OCI-LY1 (cell line): ENCODE results near the gene ASPG.

Source experiments
- H2AFZ ChIP-seq: fragments of 200-600 bp; sonication (generic), shearing (Covaris generic); 2 replicates; pipeline ENCODE4 v1.6.0; 2014; ENCODE audit warnings: antibody characterized with exemption, mild to moderate bottlenecking, low read length
- H3F3A ChIP-seq: fragments of 200-600 bp; sonication (generic), shearing (Covaris generic); 2 replicates; pipeline ENCODE4 v1.6.0; 2014; ENCODE audit warnings: mild to moderate bottlenecking, antibody characterized with exemption, low read length, moderate library complexity; ENCODE audit not compliant: insufficient read depth
- H3K27ac ChIP-seq: fragments of 200-600 bp; sonication (generic); 2 replicates; pipeline ENCODE4 v1.5.1; 2014; ENCODE audit warnings: low read length, mixed run types, mild to moderate bottlenecking, low read depth; ENCODE audit not compliant: poor library complexity, severe bottlenecking
- H3K27me3 ChIP-seq: fragments of 200-600 bp; sonication (generic); 2 replicates; pipeline ENCODE4 v1.6.0; 2014; ENCODE audit warnings: antibody characterized with exemption, mild to moderate bottlenecking, low read length, moderate library complexity; ENCODE audit not compliant: insufficient read depth
- H3K36me3 ChIP-seq: fragments of 200-600 bp; sonication (generic); 2 replicates; pipeline ENCODE4 v1.6.1; 2014; ENCODE audit warnings: mild to moderate bottlenecking, antibody characterized with exemption, low read length, moderate library complexity, mixed read lengths; ENCODE audit not compliant: insufficient read depth
- H3K4me1 ChIP-seq: fragments of 200-600 bp; sonication (generic); 2 replicates; pipeline ENCODE4 v1.5.1; 2014; ENCODE audit warnings: mild to moderate bottlenecking, low read length, moderate library complexity; ENCODE audit not compliant: insufficient read depth, severe bottlenecking
- H3K4me2 ChIP-seq: fragments of 200-600 bp; sonication (generic), shearing (Covaris generic); 2 replicates; pipeline ENCODE4 v1.6.1; 2014; ENCODE audit warnings: low read length
- H3K4me3 ChIP-seq: fragments of 200-600 bp; sonication (generic); 2 replicates; pipeline ENCODE4 v1.5.1; 2014; ENCODE audit warnings: low read length, low read depth, mild to moderate bottlenecking, mixed read lengths; ENCODE audit not compliant: poor library complexity, severe bottlenecking
- H3K79me2 ChIP-seq: fragments of 200-600 bp; shearing (Covaris generic); 2 replicates; pipeline ENCODE4 v1.6.1; 2016; ENCODE audit warnings: mixed run types, low read length, mixed read lengths; ENCODE audit not compliant: insufficient read depth
- H3K9ac ChIP-seq: fragments of 200-600 bp; sonication (generic), shearing (Covaris generic); 2 replicates; pipeline ENCODE4 v1.6.1; 2014; ENCODE audit warnings: mild to moderate bottlenecking, low read length, mixed read lengths
- H3K9me2 ChIP-seq: fragments of 200-600 bp; sonication (generic), shearing (Covaris generic); 2 replicates; pipeline ENCODE4 v1.6.1; 2014; ENCODE audit warnings: low read depth, mild to moderate bottlenecking, low read length, mixed read lengths
- H3K9me3 ChIP-seq: fragments of 200-600 bp; shearing (Covaris generic); 2 replicates; pipeline ENCODE4 v1.6.1; 2014; ENCODE audit warnings: low read length, mixed read lengths
- H4K20me1 ChIP-seq: fragments of 200-600 bp; sonication (generic), shearing (Covaris generic); 2 replicates; pipeline ENCODE4 v1.6.0; 2016; ENCODE audit warnings: mild to moderate bottlenecking, low read length; ENCODE audit not compliant: insufficient read depth
- CTCF ChIP-seq: fragments of 200-600 bp; sonication (generic), shearing (Covaris generic); IDR thresholded peaks from 2 replicates; pipeline ENCODE4 v1.5.1; 2017; ENCODE audit warnings: mild to moderate bottlenecking, antibody characterized with exemption, low read length, moderate library complexity, mixed read lengths
- EZH2 ChIP-seq: fragments of 200-600 bp; sonication (generic), shearing (Covaris generic); IDR thresholded peaks from 2 replicates; pipeline ENCODE4 v1.8.0; 2017; ENCODE audit warnings: borderline replicate concordance, mixed run types, mild to moderate bottlenecking, antibody characterized with exemption, low read length, moderate library complexity, mixed read lengths

Gene ASPG

GRCh38 chr14:104142136-104142945, 56.8 kb downstream of the ASPG start:
- H3K4me2 ChIP-seq = no peak overlapping the region
- H3F3A ChIP-seq = no peaks in the 10 kb centered on the region
- no peaks in the 10 kb centered on the region for H3K36me3 ChIP-seq
- H3K27ac ChIP-seq = no peak overlapping the region
- H3K4me3 ChIP-seq = no peak overlapping the region
- H4K20me1 ChIP-seq = no peaks in the 10 kb centered on the region
- H3K27me3 ChIP-seq = peaks cover 10% of the 10 kb centered on the region; the same call in 1 of the 2 replicates
- TF ChIP-seq EZH2 (no peak), CTCF (no peak)
- no peaks in the 10 kb centered on the region for H3K9me2 ChIP-seq
- no peak overlapping the region for H2AFZ ChIP-seq
- no peaks in the 10 kb centered on the region for H3K79me2 ChIP-seq
- no peaks in the 10 kb centered on the region for H3K4me1 ChIP-seq
- no peaks in the 10 kb centered on the region for H3K9me3 ChIP-seq
- H3K9ac ChIP-seq = no peak overlapping the region

GRCh38 chr14:104142946-104143470, 57.5 kb downstream of the ASPG start:
- no peaks in the 10 kb centered on the region for H3K4me1 ChIP-seq
- no peaks in the 10 kb centered on the region for H3K79me2 ChIP-seq
- H3K9me3 ChIP-seq = no peaks in the 10 kb centered on the region
- H4K20me1 ChIP-seq = no peaks in the 10 kb centered on the region
- H3K27me3 ChIP-seq = peaks cover 10% of the 10 kb centered on the region; the same call in 1 of the 2 replicates
- H3K9ac ChIP-seq = no peak overlapping the region
- H2AFZ ChIP-seq = no peak overlapping the region
- no peaks in the 10 kb centered on the region for H3K9me2 ChIP-seq
- H3K36me3 ChIP-seq = no peaks in the 10 kb centered on the region
- no peak overlapping the region for H3K4me2 ChIP-seq
- no peak overlapping the region for H3K27ac ChIP-seq
- H3F3A ChIP-seq = no peaks in the 10 kb centered on the region
- TF ChIP-seq EZH2 (no peak), CTCF (no peak)
- H3K4me3 ChIP-seq = no peak overlapping the region

- H3K4me1 ChIP-seq = no peaks in the 10 kb centered on the region
- H3K36me3 ChIP-seq = no peaks in the 10 kb centered on the region
- peaks cover 10% of the 10 kb centered on the region; the same call in 1 of the 2 replicates for H3K27me3 ChIP-seq
- H2AFZ ChIP-seq = no peak overlapping the region
- no peaks in the 10 kb centered on the region for H3F3A ChIP-seq
- H3K9me2 ChIP-seq = no peaks in the 10 kb centered on the region
- H3K9me3 ChIP-seq = no peaks in the 10 kb centered on the region
- H4K20me1 ChIP-seq = no peaks in the 10 kb centered on the region
- H3K4me3 ChIP-seq = no peak overlapping the region
- no peak overlapping the region for H3K27ac ChIP-seq
- H3K4me2 ChIP-seq = no peak overlapping the region
- TF ChIP-seq EZH2 = no peak
- TF ChIP-seq CTCF = no peak
- no peak overlapping the region for H3K9ac ChIP-seq
- no peaks in the 10 kb centered on the region for H3K79me2 ChIP-seq
Measured at GRCh38 chr14:104143521-104144452, 58.3 kb downstream of the ASPG start.
